H1 (cell line): Measurements from ENCODE around the gene DMAC2. TPM values are rescaled to one million over a fixed set of nuclear protein-coding genes. Genes with fewer than 3 reads are reported as not detected.

Experiments used
- BACH1 ChIP-seq: IDR thresholded peaks from 2 replicates; pipeline ENCODE4 v1.6.1; 2012; ENCODE audit warnings: low read length, improper control_type of control experiment
- CHD1 ChIP-seq: IDR thresholded peaks from 2 replicates; pipeline ENCODE4 v1.6.1; 2012; ENCODE audit warnings: low read depth, low read length, improper control_type of control experiment
- GABPA ChIP-seq: IDR thresholded peaks from 2 replicates; pipeline ENCODE4 v1.6.1; 2011; ENCODE audit warnings: mild to moderate bottlenecking, low read length, moderate library complexity, borderline replicate concordance; ENCODE audit not compliant: insufficient read depth
- HDAC6 ChIP-seq: IDR thresholded peaks from one replicate; pipeline ENCODE4 v1.7.1; 2012; ENCODE audit warnings: low read depth, mild to moderate bottlenecking, inconsistent platforms, low read length, moderate library complexity
- KDM4A ChIP-seq: IDR thresholded peaks from one replicate; pipeline ENCODE4 v1.7.1; 2012; ENCODE audit warnings: low read depth, mild to moderate bottlenecking, moderate library complexity, low read length, inconsistent platforms; ENCODE audit not compliant: severe bottlenecking
- PHF8 ChIP-seq: fragments of 200-600 bp; sonication (generic); conservative IDR thresholded peaks from 2 replicates; pipeline ENCODE4 v1.7.1; 2012; ENCODE audit warnings: low read depth, mild to moderate bottlenecking, inconsistent platforms, low read length, moderate library complexity
- POLR2AphosphoS5 ChIP-seq: IDR thresholded peaks from 2 replicates; pipeline ENCODE4 v1.6.1; 2011; ENCODE audit warnings: low read depth, low read length
- RNF2 ChIP-seq: fragments of 200-900, 300-1000 bp; sonication (generic); IDR thresholded peaks from 2 replicates; pipeline ENCODE4 v1.7.1; 2016; ENCODE audit warnings: borderline replicate concordance, low read depth, mild to moderate bottlenecking, antibody characterized with exemption, low read length; ENCODE audit not compliant: poor library complexity, severe bottlenecking; ENCODE audit errors: missing control alignments
- SIRT6 ChIP-seq: IDR thresholded peaks from one replicate; pipeline ENCODE4 v1.7.1; 2012; ENCODE audit warnings: low read length, inconsistent platforms
- YY1 ChIP-seq: IDR thresholded peaks from 2 replicates; pipeline ENCODE4 v1.6.1; 2011; ENCODE audit warnings: low read depth, mild to moderate bottlenecking, low read length
- polyA plus RNA-seq, 7 experiments: library from polyadenylated mRNA; depleted of rRNA in 3 of 7; stranded (reverse) in 5 of 7; unstranded in 2 of 7; fragments of >200 nt in 5 of 7; fragments of 200-250 nt in 2 of 7; gene quantifications; 1 replicate in 5 of 7; 2 replicates in 1 of 7; 4 replicates in 1 of 7; pipeline versions ENCODE4 v1.2.1 to v1.2.3, GENCODE V29; 2011 to 2013; ENCODE audit warnings: missing spikeins in 2 of 7, mixed read lengths in 2 of 7
- total RNA-seq: library from RNA; stranded (reverse); fragmentation: NEBNext Ultra II Directional; extraction: Animal tissue kit (Norgen Biotek cat#: 25700); gene quantifications from 2 replicates; pipeline ENCODE4 v1.2.1, GENCODE V29; 2021
- TF ChIP-seq, protein P1 (sequence below): IDR thresholded peaks from 2 replicates; pipeline ENCODE4 v1.6.1; 2012; ENCODE audit warnings: inconsistent platforms

The DMAC2 gene
- total and polyA plus RNA-seq, 2 of the 8 experiments (the other 6 are each of a cell fraction or from before 2014, with no cell fraction given): 86.8 to 170 TPM

- TF ChIP-seq SIRT6: no peak
- TF ChIP-seq YY1: no peak
- no peak for TF ChIP-seq POLR2AphosphoS5
- TF ChIP-seq, protein P1, sequence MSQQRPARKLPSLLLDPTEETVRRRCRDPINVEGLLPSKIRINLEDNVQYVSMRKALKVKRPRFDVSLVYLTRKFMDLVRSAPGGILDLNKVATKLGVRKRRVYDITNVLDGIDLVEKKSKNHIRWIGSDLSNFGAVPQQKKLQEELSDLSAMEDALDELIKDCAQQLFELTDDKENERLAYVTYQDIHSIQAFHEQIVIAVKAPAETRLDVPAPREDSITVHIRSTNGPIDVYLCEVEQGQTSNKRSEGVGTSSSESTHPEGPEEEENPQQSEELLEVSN: no peak
- TF ChIP-seq BACH1: no peak
- TF ChIP-seq RNF2: no peak
- TF ChIP-seq CHD1: no peak
- TF ChIP-seq KDM4A: no peak
- TF ChIP-seq HDAC6: no peak
- no peak for TF ChIP-seq GABPA
- no peak for TF ChIP-seq PHF8
Measured at GRCh38 chr19:41478171-41478570, 38.5 kb upstream of the DMAC2 start (continued).
